Smooth muscle cell (in vitro differentiated cells): ENCODE measurements around the gene REV1. TPM values are rescaled to one million over a fixed set of nuclear protein-coding genes. Genes with fewer than 3 reads are reported as not detected.

Experiments used
- DNase-seq: peaks from one replicate; lab custom pipeline; 2025; ENCODE audit not compliant: unreplicated experiment; lab: John Stamatoyannopoulos, UW
- H2AFZ ChIP-seq: fragments of 200-600 bp; sonication (generic); 2 replicates; pipeline ENCODE4 v1.6.0; 2016; ENCODE audit warnings: antibody characterized with exemption, low read depth, mild to moderate bottlenecking
- H3F3A ChIP-seq: fragments of 200-600 bp; sonication (generic); 2 replicates; pipeline ENCODE4 v1.6.0; 2017; ENCODE audit warnings: antibody characterized with exemption, low read depth
- H3K27ac ChIP-seq: fragments of 200-600 bp; sonication (generic); 2 replicates; pipeline ENCODE4 v1.5.1; 2016; ENCODE audit warnings: low read depth, mild to moderate bottlenecking
- H3K27me3 ChIP-seq: fragments of 200-600 bp; sonication (generic); 2 replicates; pipeline ENCODE4 v1.6.1; 2016; ENCODE audit warnings: low read depth, mild to moderate bottlenecking
- H3K36me3 ChIP-seq: fragments of 200-600 bp; sonication (generic); 2 replicates; pipeline ENCODE4 v1.5.1; 2016; ENCODE audit warnings: low read depth
- H3K4me1 ChIP-seq: fragments of 200-600 bp; sonication (generic); 2 replicates; pipeline ENCODE4 v1.5.1; 2016; ENCODE audit warnings: low read depth
- H3K4me2 ChIP-seq: fragments of 200-600 bp; sonication (generic); 2 replicates; pipeline ENCODE4 v1.6.0; 2016; ENCODE audit warnings: mild to moderate bottlenecking
- H3K4me3 ChIP-seq: fragments of 200-600 bp; sonication (generic); 2 replicates; pipeline ENCODE4 v1.5.1; 2016; ENCODE audit warnings: mild to moderate bottlenecking
- H3K79me2 ChIP-seq: fragments of 200-600 bp; sonication (generic); 2 replicates; pipeline ENCODE4 v1.6.0; 2016; ENCODE audit warnings: low read depth, mild to moderate bottlenecking
- H3K9ac ChIP-seq: fragments of 200-600 bp; sonication (generic); 2 replicates; pipeline ENCODE4 v1.6.0; 2016; ENCODE audit warnings: low read depth
- H3K9me3 ChIP-seq: fragments of 200-600 bp; sonication (generic); replicated peaks from 2 replicates; pipeline ENCODE4 v1.5.1; 2016; ENCODE audit warnings: low read depth
- H4K20me1 ChIP-seq: fragments of 200-600 bp; sonication (generic); 2 replicates; pipeline ENCODE4 v1.6.0; 2016; ENCODE audit warnings: low read depth
- CTCF ChIP-seq: fragments of 200-600 bp; sonication (generic); IDR thresholded peaks from 2 replicates; pipeline ENCODE4 v1.5.1; 2017; ENCODE audit warnings: borderline replicate concordance, mild to moderate bottlenecking, antibody characterized with exemption; ENCODE audit not compliant: insufficient read depth, poor library complexity, severe bottlenecking
- WGBS: methylation state at CpG from one replicate; pipeline ENCODE4 v1.1.7; 2016; ENCODE audit warnings: low lambda C conversion rate; 5-methylcytosine and 5-hydroxymethylcytosine counted together
- polyA plus RNA-seq: library from polyadenylated mRNA; unstranded; fragments of >200 nt; fragmentation: Nextera tagmentation; extraction: Ambion mirVana; gene quantifications from 2 replicates; pipeline ENCODE4 v1.2.1, GENCODE V29; 2016
- total RNA-seq: library from RNA; depleted of rRNA; stranded (reverse); fragments of >200 nt; gene quantifications from 2 replicates; pipeline ENCODE4 v1.2.3, GENCODE V29; 2014

Gene REV1
- total and polyA plus RNA-seq, 2 experiments from 2014 or later = 9.5 to 20.6 TPM

GRCh38 chr2:99380376-99381010, 109.3 kb downstream of the REV1 start:
- H3K27me3 ChIP-seq = no peaks in the 10 kb centered on the region
- no peaks in the 10 kb centered on the region for H4K20me1 ChIP-seq
- H3K9ac ChIP-seq = no peak overlapping the region
- H3K36me3 ChIP-seq = peaks cover 47% of the 10 kb centered on the region
- no peaks in the 10 kb centered on the region for H3K4me1 ChIP-seq
- no peak overlapping the region for H3K4me2 ChIP-seq
- DNase-seq = no peak
- H3K4me3 ChIP-seq = no peak overlapping the region
- H3K9me3 ChIP-seq = no peaks in the 10 kb centered on the region
- TF ChIP-seq CTCF = no peak
- H3F3A ChIP-seq = no peaks in the 10 kb centered on the region
- WGBS = 94% methylated on average over 3 of the region's 3 CpGs
- H2AFZ ChIP-seq = no peak overlapping the region
- peaks cover 3% of the 10 kb centered on the region for H3K79me2 ChIP-seq
- H3K27ac ChIP-seq = no peak overlapping the region

- Histone ChIP-seq H3K4me3 (no peak overlapping the region), H2AFZ (no peak overlapping the region), H3K36me3 (peaks cover 58% of the 10 kb centered on the region), H3K4me2 (no peak overlapping the region), H3K27ac (no peak overlapping the region), H4K20me1 (no peaks in the 10 kb centered on the region), H3K4me1 (no peaks in the 10 kb centered on the region), H3K79me2 (peaks cover 3% of the 10 kb centered on the region), H3K9me3 (no peaks in the 10 kb centered on the region), H3K9ac (no peak overlapping the region), H3K27me3 (no peaks in the 10 kb centered on the region), H3F3A (no peaks in the 10 kb centered on the region)
- WGBS = 100% methylated on average over 1 of the region's 1 CpG
- TF ChIP-seq CTCF = no peak
- no peak for DNase-seq
Measured at GRCh38 chr2:99377879-99378278, 111.9 kb downstream of the REV1 start.

- H3F3A ChIP-seq = no peaks in the 10 kb centered on the region
- TF ChIP-seq CTCF = no peak
- peaks cover 3% of the 10 kb centered on the region for H3K79me2 ChIP-seq
- H3K27ac ChIP-seq = no peak overlapping the region
- H2AFZ ChIP-seq = no peak overlapping the region
- DNase-seq = no peak
- 97% methylated on average over 7 of the region's 7 CpGs for WGBS
- no peak overlapping the region for H3K4me3 ChIP-seq
- no peak overlapping the region for H3K4me2 ChIP-seq
- H3K36me3 ChIP-seq = peaks cover 60% of the 10 kb centered on the region
- H3K27me3 ChIP-seq = no peaks in the 10 kb centered on the region
- H4K20me1 ChIP-seq = no peaks in the 10 kb centered on the region
- H3K9ac ChIP-seq = no peak overlapping the region
- no peaks in the 10 kb centered on the region for H3K4me1 ChIP-seq
- H3K9me3 ChIP-seq = no peaks in the 10 kb centered on the region
Measured at GRCh38 chr2:99376254-99376864, 113.5 kb downstream of the REV1 start.

- Histone ChIP-seq H3K9ac (no peak overlapping the region), H3K4me1 (no peaks in the 10 kb centered on the region), H3K4me2 (no peak overlapping the region), H3K9me3 (no peaks in the 10 kb centered on the region), H3K27me3 (no peaks in the 10 kb centered on the region), H3K27ac (no peak overlapping the region), H4K20me1 (no peaks in the 10 kb centered on the region), H3K4me3 (no peak overlapping the region), H2AFZ (no peak overlapping the region), H3F3A (no peaks in the 10 kb centered on the region), H3K36me3 (peaks cover 57% of the 10 kb centered on the region), H3K79me2 (peaks cover 3% of the 10 kb centered on the region)
- DNase-seq = no peak
- TF ChIP-seq CTCF = no peak
Measured at GRCh38 chr2:99374747-99375146, 115.1 kb downstream of the REV1 start.
